DND-41 (cell line): ENCODE data around the gene PPM1M.

Source experiments
- ATAC-seq: fragments of 200-7000 bp; cut with Tn5 transposase; 3 replicates; pipeline ENCODE4 v1.9.1; 2021; ENCODE audit warnings: low read depth; ENCODE audit not compliant: insufficient read depth
- DNase-seq: peaks from one replicate; pipeline ENCODE4 v3.0.0-alpha.2; 2020
- H2AFZ ChIP-seq: 2 replicates; pipeline ENCODE4 v1.6.0; 2012; ENCODE audit warnings: low read depth, low read length
- H3K27ac ChIP-seq: 2 replicates; pipeline ENCODE4 v1.5.1; 2012; ENCODE audit warnings: low read length, inconsistent platforms
- H3K27me3 ChIP-seq: fragments of 200-600 bp; sonication (generic); 2 replicates; pipeline ENCODE4 v1.6.0; 2012; ENCODE audit warnings: low read length, mild to moderate bottlenecking, inconsistent platforms; ENCODE audit not compliant: insufficient read depth, poor library complexity
- H3K36me3 ChIP-seq: 2 replicates; pipeline ENCODE4 v1.5.1; 2012; ENCODE audit warnings: low read length, inconsistent platforms; ENCODE audit not compliant: insufficient read depth
- H3K4me1 ChIP-seq: 2 replicates; pipeline ENCODE4 v1.5.1; 2012; ENCODE audit warnings: mild to moderate bottlenecking, low read length; ENCODE audit not compliant: insufficient read depth
- H3K4me2 ChIP-seq: 2 replicates; pipeline ENCODE4 v1.6.0; 2012; ENCODE audit warnings: mild to moderate bottlenecking, moderate library complexity, low read length, inconsistent platforms; ENCODE audit not compliant: insufficient read depth
- H3K4me3 ChIP-seq, 2 experiments: fragments of 200-600 bp in 1 of 2; shearing (Covaris generic) in 1 of 2; 2 replicates each; pipeline ENCODE4 v1.5.1; 2012 to 2016; ENCODE audit warnings: inconsistent platforms in 2 of 2, low read length in 2 of 2, mild to moderate bottlenecking in 2 of 2, low read depth in 1 of 2, moderate library complexity in 1 of 2
- H3K79me2 ChIP-seq: 2 replicates; pipeline ENCODE4 v1.6.0; 2012; ENCODE audit warnings: low read length, inconsistent platforms; ENCODE audit not compliant: insufficient read depth
- H3K9ac ChIP-seq: 2 replicates; pipeline ENCODE4 v1.6.0; 2012; ENCODE audit warnings: low read depth, mild to moderate bottlenecking, inconsistent platforms, low read length, moderate library complexity
- H3K9me3 ChIP-seq: 2 replicates; pipeline ENCODE4 v1.5.1; 2012; ENCODE audit warnings: low read length, moderate library complexity, mild to moderate bottlenecking, inconsistent platforms; ENCODE audit not compliant: insufficient read depth, severe bottlenecking
- H4K20me1 ChIP-seq: 2 replicates; pipeline ENCODE4 v1.6.0; 2012; ENCODE audit warnings: low read length; ENCODE audit not compliant: insufficient read depth
- CTCF ChIP-seq: IDR thresholded peaks from 2 replicates; pipeline ENCODE4 v1.5.1; 2012; ENCODE audit warnings: borderline replicate concordance, low read length, moderate library complexity, mild to moderate bottlenecking; ENCODE audit not compliant: poor library complexity, severe bottlenecking; ENCODE audit errors: extremely low read depth
- EZH2 ChIP-seq: IDR thresholded peaks from 3 replicates; pipeline ENCODE4 v1.6.1; 2012; ENCODE audit warnings: borderline replicate concordance, low read depth, mild to moderate bottlenecking, moderate library complexity, low read length, inconsistent platforms; ENCODE audit not compliant: severe bottlenecking

Gene PPM1M

GRCh38 chr3:52237657-52238172, 7.8 kb upstream of the PPM1M start:
- Histone ChIP-seq H3K4me3 (peak overlapping the region; percentile 72 to 91; a peak in 3 of 4 replicates), H4K20me1 (peaks cover 33% of the 10 kb centered on the region), H3K4me1 (peaks cover 54% of the 10 kb centered on the region), H2AFZ (no peak overlapping the region), H3K27me3 (no peaks in the 10 kb centered on the region), H3K9me3 (no peaks in the 10 kb centered on the region), H3K79me2 (peaks cover 64% of the 10 kb centered on the region), H3K36me3 (peaks cover 25% of the 10 kb centered on the region), H3K27ac (peak overlapping the region; percentile 86), H3K4me2 (peak overlapping the region; percentile 91), H3K9ac (peak overlapping the region; percentile 85)
- TF ChIP-seq EZH2 (no peak), CTCF (no peak)
- no peak for ATAC-seq
- no peak for DNase-seq

GRCh38 chr3:52238193-52238760, 7.3 kb upstream of the PPM1M start:
- Histone ChIP-seq H3K27me3 (no peaks in the 10 kb centered on the region), H3K4me3 (peak overlapping the region; percentile 72 to 91), H3K27ac (peak overlapping the region; percentile 86), H3K36me3 (peaks cover 22% of the 10 kb centered on the region), H3K79me2 (peaks cover 60% of the 10 kb centered on the region), H4K20me1 (peaks cover 28% of the 10 kb centered on the region), H2AFZ (peak overlapping the region; percentile 91), H3K9ac (peak overlapping the region; percentile 85), H3K4me1 (peaks cover 49% of the 10 kb centered on the region), H3K4me2 (peak overlapping the region; percentile 91), H3K9me3 (no peaks in the 10 kb centered on the region)
- ATAC-seq = no peak
- DNase-seq = no peak
- TF ChIP-seq EZH2 = no peak
- no peak for TF ChIP-seq CTCF

GRCh38 chr3:52238761-52239701, 6.5 kb upstream of the PPM1M start, which contains the start of gene TWF2:
Gene TWF2 (minus strand): TSS chr3:52239158. CDS start chr3:52239016, 142 bp downstream.
- peaks cover 26% of the 10 kb centered on the region for H4K20me1 ChIP-seq
- TF ChIP-seq CTCF (peak; percentile 72), EZH2 (no peak)
- H3K9ac ChIP-seq = peak within 1 kb of the TSS; percentile 85
- H3K9me3 ChIP-seq = no peaks in the 10 kb centered on the region
- peak; percentile 80 for ATAC-seq
- peak within 1 kb of the TSS; percentile 86 for H3K27ac ChIP-seq
- peaks cover 16% of the 10 kb centered on the region for H3K36me3 ChIP-seq
- H3K4me1 ChIP-seq = peaks cover 50% of the 10 kb centered on the region
- peaks cover 57% of the 10 kb centered on the region for H3K79me2 ChIP-seq
- DNase-seq = peak; percentile 87
- H3K27me3 ChIP-seq = no peaks in the 10 kb centered on the region
- H3K4me2 ChIP-seq = peak within 1 kb of the TSS; percentile 91
- H3K4me3 ChIP-seq = peak within 1 kb of the TSS; percentile 72 to 91
- peak within 1 kb of the TSS; percentile 91 for H2AFZ ChIP-seq
